ENCODE measurements around the gene PCSK5. TPM values are rescaled to one million over a fixed set of nuclear protein-coding genes. Genes with fewer than 3 reads are reported as not detected.

PCSK5 gene
- polyA plus RNA-seq, 1 donor (not counting 4 experiments of a cell fraction or from before 2014, with no cell fraction given): 1.9 TPM

DNA sequence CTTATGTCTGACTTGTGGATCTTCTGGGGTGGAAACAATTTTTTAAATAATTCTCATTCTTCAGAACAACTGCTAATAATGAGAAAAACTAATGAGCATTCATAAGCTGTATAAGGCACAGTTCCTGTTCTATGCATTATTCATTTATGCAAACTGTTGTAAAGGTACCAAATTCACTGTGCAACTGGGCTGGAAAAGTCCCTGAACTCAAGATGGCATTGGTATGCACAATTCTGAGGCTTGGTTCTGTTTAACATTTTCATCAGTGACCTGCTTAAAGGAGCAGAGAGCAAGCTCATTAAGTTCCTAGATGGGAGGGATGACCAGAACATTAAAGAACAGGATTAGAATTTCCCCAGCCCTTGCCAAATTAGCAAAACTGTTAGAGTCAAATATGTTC is 399.2 kb downstream of the PCSK5 start:
- H3K4me3 ChIP-seq (ENCODE audit: control insufficient read depth in 2 of 3, extremely low read depth in 1 of 3, insufficient read depth in 2 of 3, low read depth in 1 of 3, low read length in 3 of 3): no peak overlapping the region
- no peaks in the 10 kb centered on the region for H3K27me3 ChIP-seq (ENCODE audit: control insufficient read depth, extremely low read depth, insufficient read depth, low read length)
- H3K4me2 ChIP-seq (ENCODE audit: control insufficient read depth, extremely low read depth, insufficient read depth, low read depth, low read length): no peak overlapping the region
- no peak overlapping the region for H3K27ac ChIP-seq (ENCODE audit: control insufficient read depth, insufficient read depth, low read length)
- no peak for FAIRE-seq
- TF ChIP-seq EZH2 (IDR thresholded peaks at IDR 0.05; ENCODE audit: low read length): no peak
- TF ChIP-seq, protein P1, sequence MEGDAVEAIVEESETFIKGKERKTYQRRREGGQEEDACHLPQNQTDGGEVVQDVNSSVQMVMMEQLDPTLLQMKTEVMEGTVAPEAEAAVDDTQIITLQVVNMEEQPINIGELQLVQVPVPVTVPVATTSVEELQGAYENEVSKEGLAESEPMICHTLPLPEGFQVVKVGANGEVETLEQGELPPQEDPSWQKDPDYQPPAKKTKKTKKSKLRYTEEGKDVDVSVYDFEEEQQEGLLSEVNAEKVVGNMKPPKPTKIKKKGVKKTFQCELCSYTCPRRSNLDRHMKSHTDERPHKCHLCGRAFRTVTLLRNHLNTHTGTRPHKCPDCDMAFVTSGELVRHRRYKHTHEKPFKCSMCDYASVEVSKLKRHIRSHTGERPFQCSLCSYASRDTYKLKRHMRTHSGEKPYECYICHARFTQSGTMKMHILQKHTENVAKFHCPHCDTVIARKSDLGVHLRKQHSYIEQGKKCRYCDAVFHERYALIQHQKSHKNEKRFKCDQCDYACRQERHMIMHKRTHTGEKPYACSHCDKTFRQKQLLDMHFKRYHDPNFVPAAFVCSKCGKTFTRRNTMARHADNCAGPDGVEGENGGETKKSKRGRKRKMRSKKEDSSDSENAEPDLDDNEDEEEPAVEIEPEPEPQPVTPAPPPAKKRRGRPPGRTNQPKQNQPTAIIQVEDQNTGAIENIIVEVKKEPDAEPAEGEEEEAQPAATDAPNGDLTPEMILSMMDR (optimal IDR thresholded peaks at IDR 0.05 in 1 of 3, IDR thresholded peaks at IDR 0.05 in 1 of 3, conservative IDR thresholded peaks at IDR 0.05 in 1 of 3; ENCODE audit: extremely low read depth in 1 of 3, insufficient read depth in 2 of 3, low read length in 3 of 3): no peak
- no peak overlapping the region for H3K9ac ChIP-seq (ENCODE audit: control insufficient read depth, extremely low read depth, insufficient read depth, low read length)
- no peak for DNase-seq (ENCODE audit: low read depth, low spot score)
- dilution Hi-C loops (cut with MboI; ENCODE audit: extremely low pct_ligation_motif_present, low sequenced_read_pairs): no loop called here
- no peaks in the 10 kb centered on the region for H3K79me2 ChIP-seq (ENCODE audit: control insufficient read depth, insufficient read depth, low read length)
- no peaks in the 10 kb centered on the region for H3K4me1 ChIP-seq (ENCODE audit: control insufficient read depth, extremely low read depth, insufficient read depth, low read length)
- H2AFZ ChIP-seq (ENCODE audit: control insufficient read depth, low read length): no peak overlapping the region
- no peaks in the 10 kb centered on the region for H3K9me1 ChIP-seq (ENCODE audit: control insufficient read depth, extremely low read depth, insufficient read depth, low read length)
- H3K9me3 ChIP-seq (ENCODE audit: control insufficient read depth, low read depth, low read length): no peaks in the 10 kb centered on the region
- H4K20me1 ChIP-seq (ENCODE audit: control insufficient read depth, extremely low read depth, insufficient read depth, low read length): no peaks in the 10 kb centered on the region
- H3K36me3 ChIP-seq (ENCODE audit: control insufficient read depth in 2 of 2, extremely low read depth in 1 of 2, insufficient read depth in 2 of 2, low read length in 2 of 2): no peaks in the 10 kb centered on the region

DNA sequence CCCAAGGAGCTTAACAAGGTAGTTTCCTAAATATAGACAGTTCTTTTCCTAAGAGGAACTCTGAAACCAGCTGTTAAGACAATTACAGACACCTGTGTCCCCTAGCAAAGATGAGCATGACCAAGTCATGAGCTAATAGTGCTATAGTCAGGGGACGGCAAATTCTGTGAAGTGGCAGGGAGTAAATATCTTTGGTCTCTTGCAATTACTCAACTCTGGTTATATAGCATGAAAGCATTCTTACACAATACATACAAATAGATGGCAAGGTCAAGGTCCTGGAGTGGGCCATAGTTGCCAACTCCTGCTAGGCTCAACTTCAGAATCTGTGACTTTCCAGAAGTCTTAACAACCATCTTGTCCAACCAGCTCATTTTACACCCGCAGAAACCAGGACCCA is 400.1 kb downstream of the PCSK5 start:
- H3K79me2 ChIP-seq (ENCODE audit: control insufficient read depth, insufficient read depth, low read length): no peaks in the 10 kb centered on the region
- DNase-seq (ENCODE audit: low read depth, low spot score) (no peak), FAIRE-seq (no peak)
- H3K4me3 ChIP-seq (ENCODE audit: control insufficient read depth in 2 of 3, extremely low read depth in 1 of 3, insufficient read depth in 2 of 3, low read depth in 1 of 3, low read length in 3 of 3): no peak overlapping the region
- H3K4me1 ChIP-seq (ENCODE audit: control insufficient read depth, extremely low read depth, insufficient read depth, low read length): no peaks in the 10 kb centered on the region
- no peaks in the 10 kb centered on the region for H3K36me3 ChIP-seq (ENCODE audit: control insufficient read depth in 2 of 2, extremely low read depth in 1 of 2, insufficient read depth in 2 of 2, low read length in 2 of 2)
- dilution Hi-C loops (cut with MboI; ENCODE audit: extremely low pct_ligation_motif_present, low sequenced_read_pairs): no loop called here
- H2AFZ ChIP-seq (ENCODE audit: control insufficient read depth, low read length): no peak overlapping the region
- no peak for TF ChIP-seq EZH2 (IDR thresholded peaks at IDR 0.05; ENCODE audit: low read length)
- TF ChIP-seq, protein P1 (optimal IDR thresholded peaks at IDR 0.05 in 1 of 3, IDR thresholded peaks at IDR 0.05 in 1 of 3, conservative IDR thresholded peaks at IDR 0.05 in 1 of 3; ENCODE audit: extremely low read depth in 1 of 3, insufficient read depth in 2 of 3, low read length in 3 of 3): no peak
- H3K9me3 ChIP-seq (ENCODE audit: control insufficient read depth, low read depth, low read length): no peaks in the 10 kb centered on the region
- no peak overlapping the region for H3K27ac ChIP-seq (ENCODE audit: control insufficient read depth, insufficient read depth, low read length)
- H3K4me2 ChIP-seq (ENCODE audit: control insufficient read depth, extremely low read depth, insufficient read depth, low read depth, low read length): no peak overlapping the region
- no peaks in the 10 kb centered on the region for H4K20me1 ChIP-seq (ENCODE audit: control insufficient read depth, extremely low read depth, insufficient read depth, low read length)
- H3K9me1 ChIP-seq (ENCODE audit: control insufficient read depth, extremely low read depth, insufficient read depth, low read length): no peaks in the 10 kb centered on the region
- no peaks in the 10 kb centered on the region for H3K27me3 ChIP-seq (ENCODE audit: control insufficient read depth, extremely low read depth, insufficient read depth, low read length)
- H3K9ac ChIP-seq (ENCODE audit: control insufficient read depth, extremely low read depth, insufficient read depth, low read length): no peak overlapping the region
